HuH-7.5 (cell line): ENCODE data around the gene PLEKHO2.

ENCODE experiments used
- DNase-seq: peaks from one replicate; pipeline ENCODE4 v3.0.0; 2011; ENCODE audit warnings: low spot score

PLEKHO2 gene

DNA sequence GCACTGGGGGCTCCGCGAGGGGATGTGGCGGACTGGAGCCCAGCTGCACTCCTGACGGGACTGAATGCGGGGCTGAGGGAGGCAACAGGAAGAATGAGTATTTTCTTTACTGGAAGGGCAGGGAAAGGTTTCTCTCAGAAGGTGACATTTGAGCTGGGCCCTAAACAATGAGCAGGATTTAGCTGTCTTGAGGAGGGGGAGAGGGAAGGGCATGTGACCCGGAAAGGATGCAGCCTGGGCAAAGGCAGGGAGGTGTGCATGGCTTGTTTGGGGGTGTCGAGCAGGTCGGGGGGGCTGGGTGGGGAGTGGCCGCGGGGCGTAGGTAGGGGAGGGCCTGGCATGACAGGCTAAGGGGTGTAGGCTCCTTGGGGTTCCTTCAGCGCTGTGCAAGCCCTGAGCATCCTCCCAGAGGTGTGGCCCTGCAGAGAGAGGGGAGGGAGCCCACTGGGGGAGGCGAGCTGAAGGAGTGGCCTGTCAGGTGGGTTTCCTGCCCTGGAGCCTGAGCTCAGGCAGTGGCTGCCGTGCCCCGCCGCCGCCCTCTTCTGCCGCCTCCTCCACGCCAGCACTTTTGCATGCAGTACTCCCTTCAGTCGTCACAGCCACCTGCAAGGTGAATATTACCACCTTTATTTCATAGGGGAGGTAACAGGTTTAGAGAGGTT lies 52.8 kb downstream of the PLEKHO2 start:
- no peak for DNase-seq

DNA sequence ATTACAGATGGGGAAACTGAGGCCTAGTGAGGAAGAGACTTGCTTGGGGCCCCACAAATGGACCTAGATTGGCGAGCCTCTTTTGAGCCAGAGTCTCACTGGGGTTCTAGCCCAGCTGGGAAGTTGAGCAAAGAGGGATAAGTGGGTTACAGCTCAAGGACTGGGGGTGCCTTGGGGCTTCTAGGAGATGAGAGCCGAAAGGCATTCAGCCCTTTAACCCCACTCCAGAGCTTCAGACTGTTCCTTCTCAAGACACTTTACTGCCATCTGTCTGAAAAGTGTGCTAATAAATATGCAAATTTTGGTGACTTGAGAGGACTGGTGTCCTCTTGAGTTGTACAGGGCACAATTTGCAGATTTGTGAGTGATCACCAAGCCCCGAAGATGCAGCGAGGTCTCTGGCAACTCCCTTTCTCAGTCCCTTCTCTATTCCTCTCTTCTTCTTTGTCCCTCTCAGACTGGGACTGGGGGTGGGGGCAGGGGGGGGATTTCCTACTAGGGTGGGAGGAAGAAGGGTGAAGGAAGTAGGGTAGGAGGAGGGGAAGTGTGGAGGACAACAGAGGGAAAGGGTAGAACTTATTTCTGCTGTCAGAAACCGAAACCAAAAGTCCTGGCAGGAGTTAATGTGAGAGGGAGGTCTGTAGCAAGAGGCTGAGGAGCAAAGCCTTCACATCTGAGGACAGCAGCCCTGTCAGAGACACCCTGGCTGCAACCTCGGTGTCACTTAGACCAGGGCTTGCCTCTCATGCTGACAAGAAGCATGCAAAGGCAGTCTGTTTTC lies 53.8 kb downstream of the PLEKHO2 start:
- no peak for DNase-seq

DNA sequence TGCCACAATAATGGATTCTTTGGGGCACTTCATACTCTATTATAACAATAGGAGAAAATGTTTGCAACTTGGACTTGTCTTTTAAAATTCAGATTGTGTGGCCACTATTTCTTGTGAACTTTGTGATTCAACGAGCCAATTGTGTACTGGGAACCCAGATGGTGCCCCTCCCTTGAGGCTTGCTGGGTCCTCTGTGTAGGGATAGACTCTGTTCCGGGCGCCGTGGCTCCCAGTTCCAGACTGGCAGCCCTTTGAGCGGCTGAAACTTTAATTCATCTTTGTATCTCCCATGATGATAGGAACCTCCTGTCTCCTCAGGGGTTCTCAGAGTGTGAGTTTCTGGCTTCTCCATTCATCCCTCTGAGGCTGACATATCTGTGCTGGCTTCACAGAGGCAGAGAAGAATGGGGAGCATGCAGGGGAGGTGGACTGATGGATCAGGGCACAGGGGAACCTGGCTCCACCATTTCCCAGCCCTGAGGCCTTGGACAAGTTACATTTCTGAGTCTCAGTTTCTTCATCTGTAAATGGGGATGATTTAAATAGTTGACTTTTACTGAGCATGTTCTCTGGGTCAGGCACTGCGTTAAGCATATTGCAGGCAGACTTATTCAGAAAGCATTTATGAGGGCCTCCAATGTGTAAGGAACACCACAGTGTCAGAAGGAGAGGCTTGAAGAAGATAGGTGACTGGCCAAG lies 54.8 kb downstream of the PLEKHO2 start:
- no peak for DNase-seq

DNA sequence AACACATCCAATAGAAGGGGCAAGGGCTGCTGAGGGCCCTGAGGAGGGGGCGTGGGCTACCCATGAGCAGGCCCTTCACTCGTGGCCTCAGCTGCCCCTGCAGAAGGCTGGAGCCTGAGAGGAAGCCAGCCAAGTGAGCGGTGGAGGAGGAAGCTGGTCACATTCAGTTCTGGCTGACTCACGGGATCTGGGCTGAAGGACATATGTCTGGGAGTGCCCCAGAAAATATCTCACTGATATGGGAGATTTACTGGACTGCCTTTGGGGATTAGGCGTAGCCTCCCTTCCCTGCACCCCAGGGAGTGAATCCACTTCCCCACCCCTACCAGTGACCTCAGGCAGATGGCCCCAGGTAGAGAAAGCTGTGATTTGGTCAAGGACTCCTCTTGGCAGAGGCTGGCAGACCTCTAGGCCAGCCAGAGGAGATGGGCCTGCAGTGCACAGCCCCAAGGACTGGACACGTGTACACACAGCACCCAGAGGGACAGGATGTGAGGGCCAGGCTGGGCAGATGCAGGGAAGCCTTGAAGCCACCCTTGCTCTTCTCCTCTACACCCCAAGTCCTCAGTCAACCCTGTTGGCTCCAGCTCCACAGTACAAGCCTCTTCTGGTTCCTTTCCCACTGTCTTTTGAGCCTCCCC lies 55.8 kb downstream of the PLEKHO2 start:
- DNase-seq, result no peak

DNA sequence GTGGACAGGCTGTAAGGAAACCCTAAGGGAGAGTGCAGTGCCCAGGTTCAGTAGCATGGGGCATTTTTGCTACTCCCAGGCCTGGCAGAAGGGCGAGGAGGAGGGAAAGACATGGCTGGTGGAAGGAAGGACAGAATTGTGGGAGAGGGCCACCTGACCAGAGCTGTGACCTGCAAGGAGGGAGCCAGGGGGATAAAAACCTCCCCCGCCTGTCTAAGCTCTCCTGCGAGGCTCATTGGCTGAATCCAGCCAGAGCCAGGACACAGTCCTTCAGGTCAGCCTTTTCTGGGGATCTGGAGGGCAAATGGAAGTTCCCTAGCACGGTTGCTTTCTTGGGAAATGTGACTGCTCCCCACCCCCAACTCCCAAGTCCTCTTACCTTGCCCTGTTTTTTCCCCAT lies 56.7 kb downstream of the PLEKHO2 start:
- DNase-seq, result no peak

DNA sequence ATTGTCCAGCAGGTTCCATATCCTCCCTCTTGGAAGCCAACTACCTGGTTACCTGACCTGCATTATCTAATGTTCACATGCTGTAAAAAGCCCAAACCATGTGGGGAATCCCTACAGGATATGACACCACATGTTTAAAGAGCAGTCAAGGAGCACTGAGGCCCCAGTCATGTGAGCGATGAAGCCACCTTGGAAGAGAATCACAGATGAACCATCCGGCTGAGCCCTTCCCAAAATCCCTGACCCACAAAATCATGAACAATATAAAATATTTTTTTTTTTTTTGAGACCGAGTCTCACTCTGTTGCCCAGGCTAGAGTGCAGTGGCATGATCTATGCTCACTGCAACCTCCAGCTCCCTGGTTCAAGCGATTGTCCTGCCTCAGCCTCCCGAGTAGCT lies 59.4 kb downstream of the PLEKHO2 start:
- DNase-seq, result no peak

DNA sequence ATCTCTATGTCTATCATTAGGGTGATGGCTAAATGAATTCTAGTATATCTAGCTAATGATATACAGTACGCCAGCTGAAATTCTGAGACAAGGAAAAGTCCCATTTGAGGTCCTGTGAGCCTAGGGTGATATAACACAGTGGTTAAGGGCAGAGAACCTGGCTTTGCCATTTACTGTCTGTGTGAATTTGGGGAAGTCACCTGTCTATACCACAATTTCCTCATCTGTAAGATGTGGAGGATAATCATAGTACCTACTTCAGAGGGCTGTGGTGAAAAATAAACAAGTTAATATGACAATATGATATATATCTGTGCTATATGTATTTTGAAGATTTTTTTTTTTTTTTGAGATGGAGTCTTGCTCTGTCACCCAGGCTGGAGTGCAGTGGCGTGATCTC lies 60.2 kb downstream of the PLEKHO2 start:
- no peak for DNase-seq

DNA sequence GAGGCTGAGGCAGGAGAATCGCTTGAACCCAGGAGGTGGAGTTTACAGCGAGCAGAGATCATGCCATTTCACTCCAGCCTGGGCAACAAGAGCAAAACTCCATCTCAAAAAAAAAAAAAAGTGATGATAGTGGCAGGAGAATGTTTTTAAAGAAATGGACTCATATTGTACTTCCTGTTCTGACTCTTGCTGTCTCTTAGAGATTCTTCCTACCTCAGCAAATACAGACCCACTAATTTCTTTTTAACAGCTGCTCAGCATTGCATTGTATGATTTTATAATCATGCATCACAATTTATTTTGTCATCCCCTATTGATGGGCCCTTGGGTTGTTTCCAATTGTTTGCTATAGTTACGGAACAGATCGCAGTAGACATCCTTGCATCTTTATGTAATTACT lies 61.1 kb downstream of the PLEKHO2 start:
- no peak for DNase-seq

DNA sequence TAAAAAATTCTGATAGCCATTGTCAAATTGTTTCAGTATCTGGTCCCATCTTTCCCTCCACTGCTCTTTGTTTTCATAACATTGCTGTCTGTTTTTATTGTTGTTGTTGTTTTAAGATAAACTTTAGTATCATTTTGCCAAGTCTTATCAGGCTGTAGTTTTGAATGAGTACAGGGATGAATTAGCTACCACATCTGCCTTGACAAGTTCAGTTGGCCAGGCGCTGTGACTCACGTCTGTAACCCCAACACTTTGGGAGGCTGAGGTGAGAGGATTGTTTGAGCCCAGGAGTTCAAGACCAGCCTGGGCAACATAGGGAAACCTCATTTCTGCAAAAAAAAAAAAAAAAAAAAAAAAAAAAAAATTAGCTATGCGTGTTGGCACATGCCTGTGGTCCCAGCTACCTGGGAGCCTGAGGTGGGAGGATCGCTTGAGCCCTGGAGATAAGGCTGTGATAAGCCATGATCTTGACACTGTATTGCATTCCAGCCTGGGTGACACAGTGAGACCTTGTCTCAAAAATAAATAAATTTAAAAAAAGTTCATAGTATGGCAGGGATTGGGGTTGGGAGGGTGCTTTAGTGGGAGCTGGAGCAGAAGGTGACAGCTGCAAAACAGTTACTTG lies 61.7 kb downstream of the PLEKHO2 start:
- DNase-seq, result no peak

DNA sequence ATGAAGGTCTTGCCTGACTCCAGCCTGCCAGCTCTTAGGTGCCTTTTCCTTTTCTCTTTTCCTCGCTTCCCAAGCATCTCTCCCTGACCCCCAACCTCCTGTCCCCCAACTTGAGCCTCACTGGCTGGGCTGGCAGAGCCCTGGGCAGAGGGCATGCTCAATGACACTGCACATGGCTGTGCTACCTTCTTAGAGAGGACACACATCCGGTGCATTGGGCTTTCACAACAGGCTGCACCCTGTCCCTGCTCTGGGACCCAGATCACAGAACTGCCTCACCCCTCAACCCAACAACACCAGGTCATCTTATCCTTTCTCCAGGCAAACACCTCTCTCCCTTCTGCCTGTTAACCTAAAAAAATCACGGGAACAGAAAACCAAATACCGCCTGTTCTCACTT lies 62.5 kb downstream of the PLEKHO2 start:
- DNase-seq, result no peak

DNA sequence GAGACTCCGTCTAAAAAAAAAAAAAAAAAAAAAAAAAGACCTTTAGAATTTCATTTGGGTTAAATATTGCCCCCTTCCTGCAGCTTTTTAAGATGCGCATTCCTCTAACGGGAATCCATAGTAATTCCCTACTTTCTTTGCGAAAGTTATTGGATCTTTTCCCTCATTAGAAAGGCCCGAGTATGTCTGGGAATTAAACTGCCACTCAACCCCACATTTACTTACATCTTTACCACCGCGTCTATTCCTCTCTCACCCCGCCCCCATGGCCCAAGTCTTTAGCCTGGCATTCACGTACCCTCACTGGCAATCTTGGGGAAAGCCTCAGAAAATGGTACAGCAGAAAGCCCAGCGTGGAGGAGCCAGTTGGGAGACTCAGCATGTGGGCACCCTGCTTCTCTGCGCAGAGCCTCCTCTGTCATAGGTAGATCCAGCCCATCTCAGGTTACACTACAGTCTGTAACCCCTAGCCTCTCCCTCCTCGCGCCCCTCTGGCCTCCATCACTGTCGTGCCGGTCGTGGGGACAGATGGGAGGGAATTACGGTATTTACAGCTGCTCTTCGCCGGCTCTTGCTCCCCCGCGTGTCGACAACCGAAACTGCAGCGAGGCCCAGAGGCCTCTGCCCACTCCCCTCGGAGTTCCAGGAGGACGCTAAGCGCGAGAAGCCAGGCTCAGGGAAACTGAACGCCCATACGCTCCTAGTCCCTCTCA lies 63.6 kb downstream of the PLEKHO2 start:
- DNase-seq, result peak; percentile 88

DNA sequence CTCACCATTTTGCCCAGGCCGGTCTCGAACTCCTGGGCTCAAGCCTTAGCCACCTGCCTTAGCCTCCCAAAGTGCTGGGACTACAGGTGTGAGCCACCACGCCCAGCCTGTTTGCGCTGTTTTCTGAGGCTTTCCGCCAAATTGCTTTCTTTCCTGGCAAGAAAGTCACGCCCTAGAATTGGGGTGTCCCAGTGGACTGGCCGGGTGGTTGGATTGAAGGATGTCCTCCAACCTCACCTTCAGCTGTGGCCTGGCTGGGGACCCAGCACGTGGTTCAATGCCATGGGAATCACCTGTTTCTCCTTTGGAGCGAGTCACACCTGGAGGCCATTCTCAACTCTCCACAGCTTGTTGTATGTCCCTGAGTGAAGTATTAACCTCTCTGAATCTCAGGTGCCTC lies 64.2 kb downstream of the PLEKHO2 start:
- DNase-seq, result no peak

DNA sequence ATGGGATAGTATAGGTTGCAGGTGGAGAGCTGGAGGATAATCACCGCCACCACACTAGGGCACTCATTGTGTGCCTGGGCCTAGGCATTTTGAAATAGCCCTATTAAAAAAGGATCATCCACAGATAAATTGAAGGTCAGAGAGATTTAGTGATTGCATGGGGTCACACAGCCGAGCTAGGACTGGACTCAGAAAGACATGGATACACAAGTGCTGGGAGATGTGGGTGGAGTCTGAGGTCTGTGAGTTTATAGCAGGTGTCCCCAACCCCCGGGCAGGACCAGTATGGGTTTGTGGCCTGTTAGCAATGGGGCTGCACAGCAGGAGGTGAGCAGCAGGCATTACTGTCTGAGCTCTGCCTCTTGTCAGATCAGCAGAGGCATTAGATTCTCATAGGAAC lies 64.7 kb downstream of the PLEKHO2 start:
- no peak for DNase-seq

DNA sequence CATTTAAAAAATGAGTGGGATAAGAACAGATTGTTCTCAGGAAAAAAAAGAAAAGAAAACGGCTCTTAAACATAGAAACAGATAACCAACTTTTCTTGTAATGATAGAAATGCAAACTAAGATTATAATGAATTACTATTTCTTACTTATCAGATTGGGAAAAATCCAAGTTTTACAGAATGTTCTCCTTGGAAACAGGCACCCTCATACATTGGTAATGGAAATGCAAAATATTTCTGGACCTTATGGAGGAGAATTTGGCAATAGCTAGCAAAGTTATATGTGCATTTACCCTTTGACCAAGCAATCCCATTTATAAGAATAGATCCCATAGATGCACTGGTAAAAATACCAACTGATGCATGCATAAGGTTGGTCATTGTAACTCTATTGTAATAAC lies 66.3 kb downstream of the PLEKHO2 start:
- no peak for DNase-seq

DNA sequence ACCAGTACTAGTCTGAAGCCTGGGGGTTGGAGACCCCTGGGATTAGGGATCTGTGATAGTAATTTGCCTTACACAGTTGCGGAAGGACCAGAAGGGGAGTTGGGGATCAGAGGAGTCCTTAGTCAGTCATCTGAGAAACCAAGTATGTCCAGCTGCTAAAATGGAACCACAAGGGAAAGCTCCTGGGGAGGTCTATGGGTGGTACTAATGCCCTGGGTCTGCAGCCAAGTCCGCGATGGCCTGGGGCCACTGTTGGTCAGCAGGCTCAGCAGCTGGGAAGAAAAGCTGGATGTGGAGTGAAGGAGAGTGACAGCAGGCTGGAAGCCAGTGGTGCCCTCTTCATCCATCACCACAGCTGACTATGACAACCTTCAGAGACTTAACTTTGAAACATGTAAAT lies 67.8 kb downstream of the PLEKHO2 start:
- no peak for DNase-seq

DNA sequence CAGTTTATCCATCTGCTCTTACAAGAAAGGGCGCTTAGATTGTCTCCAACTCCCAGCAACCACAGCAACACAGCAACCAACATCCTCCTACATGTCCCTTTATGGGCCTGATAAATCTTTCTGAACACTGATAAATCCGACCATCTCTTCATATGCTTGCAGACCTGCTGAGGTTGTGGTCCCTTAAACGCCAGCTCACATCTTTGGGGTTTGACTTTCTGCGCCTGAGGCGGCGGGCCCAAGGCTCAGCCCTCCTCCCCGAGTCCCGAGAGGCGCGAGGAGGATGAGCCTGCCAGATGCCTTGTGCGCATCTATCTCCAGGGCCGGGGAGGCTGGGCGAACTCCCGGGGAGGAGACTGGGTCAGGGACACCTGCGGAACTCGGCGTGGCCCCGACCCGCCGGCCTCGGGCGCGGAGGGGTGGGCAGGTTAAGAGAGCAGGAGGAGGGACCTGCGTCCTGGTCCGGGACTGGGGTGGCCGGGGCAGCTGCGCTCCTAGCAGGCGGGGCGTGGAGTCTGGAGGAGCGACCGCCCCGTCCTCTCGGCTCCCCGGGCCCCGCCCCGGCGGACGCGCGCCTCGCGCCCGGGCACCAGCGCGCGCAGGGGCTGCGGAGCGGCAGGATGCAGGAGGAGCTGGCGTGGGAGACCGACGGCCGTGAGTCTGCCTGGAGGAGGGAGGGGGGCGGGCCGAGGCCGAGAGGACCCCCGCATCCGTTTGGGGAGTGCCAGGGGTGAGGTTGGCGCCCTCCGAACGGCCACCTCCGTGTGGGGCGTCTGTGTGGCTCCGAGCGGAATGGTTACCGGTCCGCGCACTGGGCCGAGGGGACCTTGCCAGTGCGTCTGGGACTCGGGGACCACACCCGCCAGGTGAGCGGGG lies 69.8 kb downstream of the PLEKHO2 start, which contains the start of gene ANKDD1A:
TSS of gene ANKDD1A (plus strand) at position 592 of the 876 bp plus-strand sequence. CDS start at position 621, 29 bp downstream.
- DNase-seq, result peak; percentile 77

DNA sequence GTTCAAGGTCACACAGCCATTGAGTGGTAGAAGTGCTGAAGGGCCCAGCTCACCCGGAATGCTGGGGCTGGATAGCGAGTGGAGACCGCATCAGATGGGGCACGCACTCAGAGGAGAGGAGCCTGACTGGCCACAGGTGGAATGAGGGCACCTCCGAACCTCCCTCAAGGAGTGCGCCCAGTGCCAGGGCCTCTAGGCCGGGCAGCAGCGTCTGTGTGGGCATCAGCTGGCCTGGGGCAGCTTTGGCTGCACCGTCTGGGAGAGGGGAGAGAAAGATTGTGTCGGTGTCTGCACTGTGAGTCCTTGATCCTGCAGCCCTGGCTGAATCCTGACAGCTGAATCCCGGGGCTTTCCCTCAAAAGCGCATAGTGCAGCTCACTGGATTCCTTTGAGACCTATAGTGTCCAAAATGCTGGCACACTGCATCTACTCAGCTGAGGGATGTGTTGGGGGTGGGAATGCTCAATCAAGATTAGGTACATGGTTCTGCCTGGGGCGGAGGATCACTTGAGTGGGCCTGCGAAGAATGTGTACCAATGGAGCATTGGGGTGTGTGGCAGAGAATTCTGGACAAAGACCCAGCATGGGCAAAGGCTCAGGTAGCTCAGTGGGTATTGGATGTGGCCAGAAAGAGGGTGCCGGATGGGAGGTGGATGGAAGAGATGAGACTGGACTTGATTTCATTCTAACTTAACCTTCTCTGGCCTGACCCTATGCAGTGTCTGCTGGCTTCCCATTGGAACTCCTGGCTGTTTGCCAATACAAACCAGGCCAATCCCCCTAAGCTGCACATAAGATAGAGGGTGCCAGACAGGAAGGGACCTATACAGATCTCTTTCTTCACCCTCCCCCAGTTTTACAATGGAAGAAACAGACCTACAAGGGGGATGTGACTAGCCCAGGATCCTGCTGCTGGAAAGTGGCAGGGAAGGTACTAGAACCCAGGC lies 70.9 kb downstream of the PLEKHO2 start:
- no peak for DNase-seq

DNA sequence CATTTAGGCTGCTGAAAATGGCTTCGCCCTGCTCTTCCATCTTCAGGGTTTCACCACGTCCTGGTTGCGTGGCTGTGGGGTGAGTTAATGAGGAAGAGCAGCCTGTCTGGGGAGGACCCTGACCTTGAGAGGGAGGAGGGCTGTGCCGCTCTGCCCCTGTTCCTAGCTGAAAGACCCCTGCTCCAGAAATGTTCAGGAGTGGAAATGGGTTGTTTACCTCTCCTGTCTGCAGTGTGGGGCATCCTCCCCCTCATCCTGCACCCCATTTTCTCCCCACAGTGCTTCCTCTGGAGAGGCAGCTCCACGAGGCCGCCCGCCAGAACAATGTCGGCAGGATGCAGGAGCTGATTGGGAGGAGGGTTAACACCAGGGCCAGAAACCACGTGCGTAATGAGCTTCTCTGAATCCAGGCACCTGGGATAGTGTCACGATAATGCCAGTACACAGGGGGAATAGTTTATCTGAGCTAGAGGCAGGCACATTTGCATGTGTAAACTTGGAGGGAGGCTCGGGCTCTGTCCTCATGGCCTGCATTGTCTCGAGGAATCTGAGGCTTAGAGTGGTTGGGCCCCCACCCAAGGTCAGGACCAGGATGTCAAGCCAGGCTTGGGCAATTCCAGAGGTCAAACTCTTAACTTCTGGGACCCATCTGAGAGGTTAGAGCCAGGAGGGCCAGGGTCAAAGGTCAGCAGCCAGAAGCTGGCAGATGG lies 74.0 kb downstream of the PLEKHO2 start:
- DNase-seq, result no peak

DNA sequence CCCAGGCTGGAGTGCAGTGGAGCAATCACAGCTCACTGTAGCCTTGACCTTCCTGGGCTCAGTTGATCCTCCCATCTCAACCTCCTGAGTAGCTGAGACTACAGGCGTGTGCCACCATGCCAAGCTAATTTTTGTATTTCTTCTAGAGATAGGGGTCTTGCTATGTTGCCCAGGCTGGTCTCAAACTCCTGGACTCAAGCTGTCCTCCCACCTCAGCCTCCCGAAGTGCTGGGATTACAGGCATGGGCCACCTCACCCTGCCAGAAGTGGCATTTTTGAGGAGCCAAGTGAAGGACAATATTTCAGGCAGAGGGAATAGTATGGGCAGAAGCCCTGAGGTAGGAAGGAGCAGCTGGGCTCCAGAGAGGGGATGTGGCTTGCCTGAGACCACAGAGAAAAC lies 74.7 kb downstream of the PLEKHO2 start:
- DNase-seq, result no peak
